Measurements from ENCODE around the gene TRAPPC2.

TRAPPC2 gene

GRCh38 chrX:13734278-13735172 lies at the start of gene TRAPPC2, which contains the start of gene OFD1:
Gene TRAPPC2, minus strand, starts transcription at chrX:13734620. Its CDS starts 14,657 bp downstream, at chrX:13719963.
Gene OFD1, plus strand, starts transcription at chrX:13734748. Its CDS starts 324 bp downstream, at chrX:13735072.
- H3K4me3 ChIP-seq (ENCODE audit: low read depth, low read length): peak within 1 kb of the TSS; percentile 80
- peak; percentile 83 for DNase-seq (ENCODE audit: low read depth)
- TF ChIP-seq CTCF (IDR thresholded peaks at IDR 0.05; ENCODE audit: control insufficient read depth, extremely low read depth, insufficient read depth): no peak

GRCh38 chrX:13780868-13781427 lies 46.5 kb upstream of the TRAPPC2 start:
- DNase-seq (ENCODE audit: low read depth): no peak
- H3K4me3 ChIP-seq (ENCODE audit: low read depth, low read length): no peak overlapping the region
- TF ChIP-seq CTCF (IDR thresholded peaks at IDR 0.05; ENCODE audit: control insufficient read depth, extremely low read depth, insufficient read depth): no peak

GRCh38 chrX:13778916-13779315 lies 44.5 kb upstream of the TRAPPC2 start:
- H3K4me3 ChIP-seq (ENCODE audit: low read depth, low read length): no peak overlapping the region
- DNase-seq (ENCODE audit: low read depth): no peak
- no peak for TF ChIP-seq CTCF (IDR thresholded peaks at IDR 0.05; ENCODE audit: control insufficient read depth, extremely low read depth, insufficient read depth)

- no peak for TF ChIP-seq CTCF (IDR thresholded peaks at IDR 0.05; ENCODE audit: control insufficient read depth, extremely low read depth, insufficient read depth)
- DNase-seq (ENCODE audit: low read depth): no peak
- no peak overlapping the region for H3K4me3 ChIP-seq (ENCODE audit: low read depth, low read length)
Observed at GRCh38 chrX:13776387-13776786, 42.0 kb upstream of the TRAPPC2 start.

- H3K4me3 ChIP-seq (ENCODE audit: low read depth, low read length): no peak overlapping the region
- no peak for DNase-seq (ENCODE audit: low read depth)
- no peak for TF ChIP-seq CTCF (IDR thresholded peaks at IDR 0.05; ENCODE audit: control insufficient read depth, extremely low read depth, insufficient read depth)
Observed at GRCh38 chrX:13775837-13776236, 41.4 kb upstream of the TRAPPC2 start.

- DNase-seq (ENCODE audit: low read depth): no peak
- TF ChIP-seq CTCF (IDR thresholded peaks at IDR 0.05; ENCODE audit: control insufficient read depth, extremely low read depth, insufficient read depth): no peak
- H3K4me3 ChIP-seq (ENCODE audit: low read depth, low read length): no peak overlapping the region
Observed at GRCh38 chrX:13774696-13775095, 40.3 kb upstream of the TRAPPC2 start.

All from LNCaP clone FGC (cell line).